DMS53 (cell line): Measurements from ENCODE around the gene TBC1D16.

Source experiments
- DNase-seq: peaks from one replicate; lab custom pipeline; 2025; lab: John Stamatoyannopoulos, UW

Gene TBC1D16

GRCh38 chr17:79888811-79889634, 146.6 kb downstream of the TBC1D16 start:
- DNase-seq, result no peak

GRCh38 chr17:79888009-79888540, 147.6 kb downstream of the TBC1D16 start:
- DNase-seq, result no peak

GRCh38 chr17:79887451-79887991, 148.2 kb downstream of the TBC1D16 start:
- DNase-seq, result no peak

- DNase-seq, result no peak
Observed at GRCh38 chr17:79883202-79883601, 152.5 kb downstream of the TBC1D16 start.
